GM12891 (cell line): ENCODE measurements around the gene APAF1.
"Not testable (repeated sequence)": the region's sequence is repeated elsewhere in the genome, so short reads cannot be mapped to it uniquely, and the experiment has no call there.

ENCODE experiments used
- DNase-seq: peaks from one replicate; pipeline ENCODE4 v3.0.0; 2011; ENCODE audit warnings: low spot score; ENCODE audit not compliant: insufficient read length
- FAIRE-seq: peaks from 2 replicates; lab custom pipeline; 2011; peaks lifted over from hg19 to GRCh38; lab: Jason Lieb, UNC
- PAX5 ChIP-seq: IDR thresholded peaks from 2 replicates; pipeline ENCODE4 v1.6.1; 2011; ENCODE audit warnings: low read length, moderate library complexity, mild to moderate bottlenecking; ENCODE audit not compliant: insufficient read depth, severe bottlenecking
- POLR2A ChIP-seq: IDR thresholded peaks from 2 replicates; pipeline ENCODE4 v1.6.1; 2011; ENCODE audit warnings: low read depth, low read length, control low read depth
- POLR2AphosphoS5 ChIP-seq: IDR thresholded peaks from 2 replicates; pipeline ENCODE4 v1.6.1; 2011; ENCODE audit warnings: low read depth, low read length, control low read depth
- POU2F2 ChIP-seq: IDR thresholded peaks from 2 replicates; pipeline ENCODE4 v1.6.1; 2011; ENCODE audit warnings: low read depth, mild to moderate bottlenecking, control low read depth, low read length, moderate library complexity
- SPI1 ChIP-seq: IDR thresholded peaks from 2 replicates; pipeline ENCODE4 v1.6.1; 2011; ENCODE audit warnings: low read depth, low read length, control low read depth
- TAF1 ChIP-seq: IDR thresholded peaks from 2 replicates; pipeline ENCODE4 v1.6.1; 2011; ENCODE audit warnings: low read depth, low read length, control low read depth

APAF1 gene

GRCh38 chr12:98635657-98636323 is 9.3 kb upstream of the APAF1 start:
- peak; percentile 27 for DNase-seq
- peak; percentile 75; the same call in 1 of the 2 replicates for TF ChIP-seq POU2F2
- no peak for TF ChIP-seq POLR2AphosphoS5
- TF ChIP-seq TAF1 = no peak
- peak; percentile 78 for TF ChIP-seq PAX5
- TF ChIP-seq SPI1 = no peak
- TF ChIP-seq POLR2A = no peak
- peak; percentile 81 for FAIRE-seq

- no peak for DNase-seq
- no peak for TF ChIP-seq POLR2AphosphoS5
- TF ChIP-seq POU2F2 = no peak
- no peak for TF ChIP-seq TAF1
- TF ChIP-seq SPI1 = no peak
- TF ChIP-seq PAX5 = no peak
- TF ChIP-seq POLR2A = no peak
- no peak for FAIRE-seq
Observed at GRCh38 chr12:98637068-98637467, 8.0 kb upstream of the APAF1 start.

- TF ChIP-seq TAF1 (no peak), PAX5 (no peak), POLR2AphosphoS5 (no peak), SPI1 (no peak), POU2F2 (no peak), POLR2A (no peak)
- DNase-seq (no peak), FAIRE-seq (no peak)
Observed at GRCh38 chr12:98638009-98638408, 7.1 kb upstream of the APAF1 start.

GRCh38 chr12:98639491-98639890 is 5.6 kb upstream of the APAF1 start:
- DNase-seq (no peak), FAIRE-seq (no peak)
- no peak for TF ChIP-seq POLR2A
- no peak for TF ChIP-seq POLR2AphosphoS5
- no peak for TF ChIP-seq TAF1
- no peak for TF ChIP-seq POU2F2
- TF ChIP-seq SPI1 = no peak
- TF ChIP-seq PAX5 = no peak

GRCh38 chr12:98642801-98643200 is 2.3 kb upstream of the APAF1 start:
- not testable (repeated sequence) for DNase-seq, FAIRE-seq

- no peak for FAIRE-seq
- no peak for DNase-seq
- TF ChIP-seq POLR2A = 0 out of 2 replicates have a peak, but pooled peaks have one; percentile 13
- TF ChIP-seq PAX5 = no peak
- TF ChIP-seq TAF1 = peak; percentile 19; the same call in 1 of the 2 replicates
Observed at GRCh38 chr12:98644433-98644711, 718 bp upstream of the APAF1 start.

GRCh38 chr12:98645572-98646067 is 530 bp downstream of the APAF1 start:
- 0 out of 2 replicates have a peak, but pooled peaks have one; percentile 24 for TF ChIP-seq SPI1
- no peak for TF ChIP-seq POLR2A
- FAIRE-seq (no peak), DNase-seq (peak; percentile 14)

GRCh38 chr12:98646294-98647090 is 1.4 kb downstream of the APAF1 start:
- no peak for TF ChIP-seq TAF1
- no peak for TF ChIP-seq POLR2A
- TF ChIP-seq PAX5 = no peak
- TF ChIP-seq SPI1 = no peak
- TF ChIP-seq POLR2AphosphoS5 = no peak
- no peak for TF ChIP-seq POU2F2
- FAIRE-seq = no peak
- no peak for DNase-seq

GRCh38 chr12:98651328-98651727 is 6.2 kb downstream of the APAF1 start:
- no peak for DNase-seq
- TF ChIP-seq POLR2A (no peak), TAF1 (no peak), POLR2AphosphoS5 (no peak), SPI1 (no peak), PAX5 (no peak), POU2F2 (no peak)
- FAIRE-seq = no peak
